T47D (cell line): ENCODE data around the gene ZNF182.
"Not testable (repeated sequence)": the region's sequence is repeated elsewhere in the genome, so short reads cannot be mapped to it uniquely, and the experiment has no call there.

Experiments used
- DNase-seq, 2 experiments: peaks; one replicate each; pipeline versions ENCODE4 v3.0.0 to v3.0.0-alpha.2; 2011 to 2012; ENCODE audit warnings: low read depth in 1 of 2, low spot score in 1 of 2
- JUND ChIP-seq: IDR thresholded peaks from 2 replicates; pipeline ENCODE4 v1.6.1; 2012; ENCODE audit warnings: low read depth
- in situ Hi-C: cut with HindIII; loops from 2 replicates; pipeline ENCODE4 v1.10.0; 2016; ENCODE audit warnings: low sequenced_read_pairs, low pct_unique_long_range_greater_than_20kb

ZNF182 gene

DNA sequence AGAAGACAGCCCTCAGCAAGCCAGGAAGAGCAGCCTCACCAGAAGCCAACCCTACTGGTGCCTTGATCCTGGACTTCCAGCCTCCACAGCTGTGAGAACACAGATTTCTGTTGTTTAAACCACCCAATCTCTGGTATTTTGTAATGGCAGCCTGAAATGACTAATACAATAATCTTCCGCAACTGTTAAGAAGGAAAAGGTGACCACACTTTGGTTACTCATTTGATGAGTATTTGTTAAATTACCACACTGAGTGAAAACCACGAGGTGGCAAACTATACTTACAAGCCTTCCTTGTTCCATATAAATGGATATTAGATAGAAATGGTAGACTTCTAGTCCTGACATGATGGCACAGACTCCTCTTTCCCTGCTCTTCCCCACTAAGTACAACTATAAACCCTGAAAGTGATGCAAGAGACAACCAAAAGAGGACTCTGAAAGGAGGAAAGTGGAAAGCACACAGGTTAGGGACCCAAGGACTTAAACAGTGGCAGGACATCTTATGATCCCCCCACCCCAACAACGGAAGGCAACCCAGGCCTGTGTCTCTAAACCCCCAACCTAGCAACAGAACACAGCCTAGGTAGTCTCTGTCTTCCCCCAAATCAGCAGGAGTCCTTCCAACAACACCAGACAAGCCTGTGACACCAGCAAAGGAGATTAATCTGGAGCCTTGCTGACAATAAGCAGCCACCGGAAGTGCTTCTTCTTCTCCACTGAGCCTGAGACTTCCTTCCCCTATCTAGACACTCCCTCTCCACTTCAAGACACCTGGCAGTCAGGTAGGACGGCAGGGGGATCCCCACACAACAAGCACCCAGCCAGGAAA, 12.3 kb downstream of the ZNF182 start:
- TF ChIP-seq JUND = no peak
- no peak for DNase-seq
- in situ Hi-C loops = no loop called here

- TF ChIP-seq JUND = no peak
- DNase-seq = no peak
- in situ Hi-C loops = no loop called here
Measured at GRCh38 chrX:47976254-47977151, 27.3 kb downstream of the ZNF182 start.

GRCh38 chrX:47973235-47973634, 30.6 kb downstream of the ZNF182 start:
- DNase-seq = no peak
- in situ Hi-C loops = no loop called here
- TF ChIP-seq JUND = no peak

- in situ Hi-C loops, DNase-seq: not testable (repeated sequence)
Measured at GRCh38 chrX:47965526-47965925, 38.3 kb downstream of the ZNF182 start.

GRCh38 chrX:47961830-47962229, 42.0 kb downstream of the ZNF182 start:
- DNase-seq, in situ Hi-C loops: not testable (repeated sequence)

DNA sequence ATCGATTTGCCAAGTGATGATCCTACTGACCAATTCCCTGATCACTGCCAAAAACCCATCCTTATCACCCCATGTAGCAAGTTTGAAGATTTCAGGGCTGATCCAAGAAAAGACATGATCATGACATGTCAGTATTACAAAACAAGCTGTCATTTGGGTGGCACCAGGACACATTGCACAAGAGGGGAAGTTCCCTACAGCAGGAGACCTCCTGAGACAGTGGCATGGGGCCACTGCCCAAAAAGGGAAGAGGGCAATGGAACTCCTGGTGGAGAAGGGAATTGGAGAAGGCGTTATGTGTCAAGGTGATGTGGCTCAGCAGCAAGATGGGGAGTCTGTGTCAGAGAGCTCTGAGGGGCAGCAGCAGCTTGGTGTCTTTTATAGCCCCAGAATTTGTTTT, 43.4 kb downstream of the ZNF182 start:
- in situ Hi-C loops = no loop called here
- no peak for DNase-seq
- TF ChIP-seq JUND = no peak

GRCh38 chrX:47958761-47959342, 44.9 kb downstream of the ZNF182 start:
- in situ Hi-C loops = no loop called here
- no peak for TF ChIP-seq JUND
- DNase-seq = peak in 1 of 2 experiments; percentile 76

- in situ Hi-C loops, DNase-seq: not testable (repeated sequence)
Measured at GRCh38 chrX:47958206-47958605, 45.6 kb downstream of the ZNF182 start.

DNA sequence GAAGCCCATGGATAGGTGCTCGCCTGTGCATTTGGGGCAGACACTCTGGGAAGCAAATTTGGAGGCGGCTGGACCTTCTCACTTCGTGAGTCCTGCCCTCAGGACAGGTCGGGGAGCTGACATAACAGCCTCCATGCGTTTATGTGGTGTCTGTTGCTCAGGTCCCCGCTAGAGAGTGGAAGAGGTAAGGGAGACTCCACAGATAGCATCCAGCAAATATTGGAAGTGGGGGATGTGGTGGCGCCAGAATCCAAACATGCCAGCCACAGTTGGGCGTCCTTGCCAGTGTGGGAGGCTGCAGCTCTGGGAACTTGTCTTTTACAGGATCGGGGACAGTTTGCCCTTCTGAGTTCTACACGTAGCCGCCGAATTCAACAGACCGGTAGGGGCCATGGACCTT, 47.8 kb downstream of the ZNF182 start:
- in situ Hi-C loops = no loop called here
- peak; percentile 64; the same call in 1 of the 2 replicates for TF ChIP-seq JUND
- DNase-seq = peak in 1 of 2 experiments; percentile 95

DNA sequence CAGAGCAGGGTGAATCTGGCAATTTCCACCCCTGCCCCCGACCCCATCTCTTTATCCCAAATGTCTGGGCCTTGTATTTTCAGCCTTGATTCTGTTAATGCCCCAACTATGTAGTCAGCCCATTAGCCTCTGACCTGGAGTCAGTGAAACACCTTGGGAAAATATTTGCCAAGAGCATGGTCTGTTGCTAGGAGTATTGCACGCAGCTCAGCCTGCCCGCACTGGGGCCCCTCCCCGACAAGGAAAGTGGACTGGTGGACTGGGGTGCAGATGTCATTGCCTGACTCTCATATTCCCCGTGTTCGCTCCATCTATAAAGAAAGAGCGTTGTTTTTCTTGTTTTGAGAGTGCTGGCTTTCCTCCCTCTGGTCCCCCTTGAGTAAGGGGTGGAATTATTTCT, 48.5 kb downstream of the ZNF182 start:
- DNase-seq, in situ Hi-C loops: not testable (repeated sequence)

GRCh38 chrX:47941423-47941822, 62.4 kb downstream of the ZNF182 start:
- no peak for DNase-seq
- in situ Hi-C loops = no loop called here
- no peak for TF ChIP-seq JUND

DNA sequence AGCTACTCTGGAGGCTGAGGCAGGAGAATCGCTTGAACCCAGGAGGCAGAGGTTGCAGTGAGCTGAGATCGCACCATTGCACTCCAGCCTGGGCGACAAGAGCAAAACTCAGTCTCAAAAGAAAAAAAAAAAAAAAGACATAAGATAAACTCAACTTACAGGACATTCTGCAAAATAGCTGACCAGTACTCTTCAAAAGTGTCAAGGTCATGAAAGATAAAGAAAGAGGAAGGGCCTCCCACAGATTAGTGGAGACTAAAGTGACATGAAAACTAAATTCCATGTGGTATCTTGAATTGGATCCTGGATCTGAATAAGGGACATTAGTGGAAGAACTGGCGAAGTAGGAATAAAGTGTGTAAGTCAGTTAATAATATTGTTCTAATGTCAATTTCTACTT, 63.3 kb downstream of the ZNF182 start:
- TF ChIP-seq JUND = no peak
- in situ Hi-C loops = no loop called here
- DNase-seq = no peak

DNA sequence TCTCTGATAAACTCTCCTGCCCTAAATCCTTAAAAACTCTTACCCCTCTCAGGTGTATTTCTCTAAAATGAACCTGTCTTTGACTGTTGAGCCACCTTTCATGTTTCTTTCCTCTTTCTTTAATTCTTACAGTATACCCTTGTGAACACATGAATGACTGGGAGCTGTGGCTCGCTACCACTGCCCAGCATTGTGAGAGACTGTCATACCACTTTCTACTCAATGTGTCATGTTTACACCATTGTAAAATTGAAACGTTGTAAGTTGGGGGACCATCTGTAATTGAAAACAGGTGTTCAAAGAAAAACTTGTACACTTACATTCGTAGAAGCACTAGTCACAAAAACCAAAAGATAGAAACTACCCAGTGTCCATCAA, 66.9 kb downstream of the ZNF182 start:
- TF ChIP-seq JUND = no peak
- no peak for DNase-seq
- in situ Hi-C loops = no loop called here
